GM23248 (cell line): ENCODE measurements around the gene MAGEB17. TPM values are rescaled to one million over a fixed set of nuclear protein-coding genes. Genes with fewer than 3 reads are reported as not detected.

Experiments
- DNase-seq: peaks from one replicate; pipeline ENCODE4 v3.0.0-alpha.2; 2015
- H2AFZ ChIP-seq: fragments of 200-600 bp; sonication (generic); 2 replicates; pipeline ENCODE4 v1.6.1; 2016; ENCODE audit warnings: antibody characterized with exemption
- H3F3A ChIP-seq: fragments of 200-600 bp; sonication (generic); 2 replicates; pipeline ENCODE4 v1.6.1; 2016; ENCODE audit warnings: mild to moderate bottlenecking, antibody characterized with exemption, mixed run types; ENCODE audit not compliant: insufficient read depth
- H3K27ac ChIP-seq: fragments of 200-600 bp; sonication (generic); 2 replicates; pipeline ENCODE4 v1.5.1; 2016; ENCODE audit warnings: mild to moderate bottlenecking
- H3K27me3 ChIP-seq: fragments of 200-600 bp; sonication (generic); replicated peaks from 2 replicates; pipeline ENCODE4 v1.6.1; 2016; ENCODE audit warnings: mild to moderate bottlenecking; ENCODE audit not compliant: insufficient read depth
- H3K36me3 ChIP-seq: fragments of 200-600 bp; sonication (generic); 2 replicates; pipeline ENCODE4 v1.6.1; 2016; ENCODE audit warnings: low read depth, mild to moderate bottlenecking
- H3K4me1 ChIP-seq: fragments of 200-600 bp; sonication (generic); 2 replicates; pipeline ENCODE4 v1.6.1; 2016; ENCODE audit warnings: mild to moderate bottlenecking; ENCODE audit not compliant: insufficient read depth
- H3K4me2 ChIP-seq: fragments of 200-600 bp; sonication (generic); one replicate; pipeline ENCODE4 v1.6.1; 2016; ENCODE audit warnings: mild to moderate bottlenecking; ENCODE audit not compliant: unreplicated experiment
- H3K4me3 ChIP-seq: fragments of 200-600 bp; sonication (generic); 2 replicates; pipeline ENCODE4 v1.5.1; 2016; ENCODE audit warnings: mild to moderate bottlenecking
- H3K79me2 ChIP-seq: fragments of 200-600 bp; sonication (generic); 2 replicates; pipeline ENCODE4 v1.6.1; 2016; ENCODE audit warnings: mild to moderate bottlenecking; ENCODE audit not compliant: insufficient read depth
- H3K9ac ChIP-seq: fragments of 200-600 bp; sonication (generic); 2 replicates; pipeline ENCODE4 v1.6.1; 2016; ENCODE audit warnings: mild to moderate bottlenecking
- H3K9me2 ChIP-seq: fragments of 200-600 bp; sonication (generic); 2 replicates; pipeline ENCODE4 v1.6.1; 2016; ENCODE audit warnings: mixed run types, mild to moderate bottlenecking, moderate library complexity; ENCODE audit not compliant: insufficient read depth
- H3K9me3 ChIP-seq: fragments of 200-600 bp; sonication (generic); one replicate; pipeline ENCODE4 v1.6.1; 2017; ENCODE audit warnings: low read depth
- H4K20me1 ChIP-seq: fragments of 200-600 bp; sonication (generic); 2 replicates; pipeline ENCODE4 v1.6.0; 2016; ENCODE audit not compliant: insufficient read depth
- EZH2 ChIP-seq: fragments of 200-600 bp; sonication (generic); IDR thresholded peaks from 2 replicates; pipeline ENCODE4 v1.6.1; 2018; ENCODE audit warnings: antibody characterized with exemption, mild to moderate bottlenecking; ENCODE audit not compliant: insufficient read depth, poor library complexity, severe bottlenecking
- EZH2phosphoT487 ChIP-seq: fragments of 200-600 bp; sonication (generic); IDR thresholded peaks from 2 replicates; pipeline ENCODE4 v1.6.1; 2018; ENCODE audit warnings: antibody characterized with exemption, moderate library complexity, mild to moderate bottlenecking, low read depth; ENCODE audit not compliant: insufficient read depth
- WGBS, 2 experiments: methylation state at CpG; one replicate each; pipeline ENCODE4 v1.1.6; 2015 to 2017; ENCODE audit warnings: low lambda C conversion rate in 2 of 2, low coverage in 1 of 2; ENCODE audit errors: missing lambda C conversion rate in 2 of 2; 5-methylcytosine and 5-hydroxymethylcytosine counted together
- in situ Hi-C: fragments of 300-500 bp; cut with MboI; formaldehyde crosslinking; loops from 2 replicates; pipeline ENCODE4 v1.15.0; 2020
- polyA plus RNA-seq: library from polyadenylated mRNA; unstranded; fragments of >200 nt; fragmentation: Nextera tagmentation; extraction: Ambion mirVana; gene quantifications from 2 replicates; pipeline ENCODE4 v1.2.1, GENCODE V29; 2016
- total RNA-seq: library from RNA; depleted of rRNA; stranded (reverse); fragments of >200 nt; shearing (Covaris generic); gene quantifications from 2 replicates; pipeline ENCODE4 v1.2.3, GENCODE V29; 2014

Gene MAGEB17
- total and polyA plus RNA-seq, 2 experiments from 2014 or later, result not detected

DNA sequence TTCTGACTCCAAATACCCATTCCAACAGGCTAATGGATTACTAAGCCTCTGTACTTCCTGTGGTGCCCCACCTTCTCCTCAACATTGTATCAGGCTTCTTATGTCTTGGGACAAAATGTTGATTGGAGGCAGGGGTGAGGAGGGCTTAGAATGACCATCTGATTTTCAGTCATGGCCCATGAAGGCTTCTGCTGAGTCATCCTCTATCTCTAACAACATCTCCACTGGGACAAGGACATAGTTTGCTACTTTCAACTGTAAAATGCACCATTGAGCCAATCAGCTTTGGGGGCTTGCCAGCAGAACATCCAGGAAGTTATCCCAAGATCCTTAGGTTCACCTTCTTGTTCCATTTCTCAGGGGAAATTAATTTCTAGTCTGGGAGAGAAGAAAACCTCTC lies 29.5 kb downstream of the MAGEB17 start:
- in situ Hi-C loops, result no loop called here
- Histone ChIP-seq H3K79me2 (no peaks in the 10 kb centered on the region), H4K20me1 (no peaks in the 10 kb centered on the region), H3K27ac (no peak overlapping the region), H3K4me2 (no peak overlapping the region), H3K9me2 (no peaks in the 10 kb centered on the region), H3K9ac (no peak overlapping the region), H3K4me3 (no peak overlapping the region), H3K9me3 (no peaks in the 10 kb centered on the region), H3K4me1 (no peaks in the 10 kb centered on the region), H3K36me3 (no peaks in the 10 kb centered on the region), H2AFZ (no peak overlapping the region), H3K27me3 (no peaks in the 10 kb centered on the region), H3F3A (no peaks in the 10 kb centered on the region)
- no peak for TF ChIP-seq EZH2
- TF ChIP-seq EZH2phosphoT487, result no peak
- DNase-seq, result no peak

DNA sequence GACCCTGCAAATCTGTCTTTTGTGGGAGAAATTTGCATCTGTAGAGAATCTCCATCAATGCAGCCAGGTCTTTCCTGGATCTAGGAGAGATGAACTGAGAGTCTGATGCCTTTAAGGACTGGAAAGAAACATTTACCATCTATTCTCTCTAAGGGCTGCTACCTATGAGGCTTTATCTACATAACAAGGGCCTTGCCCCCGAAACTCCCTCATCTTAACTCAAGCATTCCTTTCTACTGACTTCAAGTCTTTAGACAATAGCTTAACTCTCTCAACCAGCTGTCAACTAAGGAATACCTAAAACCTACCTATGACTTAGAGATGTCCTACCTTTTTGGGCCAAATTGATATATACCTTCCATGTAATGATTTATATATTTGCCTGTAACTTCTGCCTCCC lies 32.1 kb downstream of the MAGEB17 start:
- Histone ChIP-seq H2AFZ (no peak overlapping the region), H3K79me2 (no peaks in the 10 kb centered on the region), H3K27ac (no peak overlapping the region), H3K4me3 (no peak overlapping the region), H3K4me2 (no peak overlapping the region), H3K9me2 (no peaks in the 10 kb centered on the region), H4K20me1 (no peaks in the 10 kb centered on the region), H3K27me3 (no peaks in the 10 kb centered on the region), H3K4me1 (no peaks in the 10 kb centered on the region), H3K9ac (no peak overlapping the region), H3K9me3 (no peaks in the 10 kb centered on the region), H3K36me3 (no peaks in the 10 kb centered on the region), H3F3A (no peaks in the 10 kb centered on the region)
- TF ChIP-seq EZH2, result no peak
- no peak for TF ChIP-seq EZH2phosphoT487
- in situ Hi-C loops, result no loop called here
- DNase-seq, result no peak
- WGBS, 2 experiments, result 43 to 50% methylated on average over 1 of the region's 1 CpG

DNA sequence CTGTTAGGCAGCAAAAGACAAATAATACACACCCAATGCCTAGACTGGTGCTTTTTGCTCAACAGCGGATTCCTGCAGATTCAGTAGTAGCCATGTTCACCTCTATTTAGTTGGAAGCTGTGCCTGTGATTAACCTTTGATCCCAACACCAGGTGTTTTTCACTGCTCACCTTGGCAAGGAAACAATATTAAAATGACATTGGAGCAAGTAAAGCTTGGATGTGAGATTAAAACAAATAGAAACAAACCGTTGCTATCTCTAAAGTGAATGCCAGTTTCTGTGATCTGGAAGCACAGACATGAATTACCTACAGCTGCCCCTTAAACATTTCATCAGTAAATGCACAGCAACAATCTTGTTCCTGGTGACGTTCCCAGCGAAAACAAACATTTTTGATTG lies 35.7 kb downstream of the MAGEB17 start:
- Histone ChIP-seq H2AFZ (no peak overlapping the region), H3K36me3 (no peaks in the 10 kb centered on the region), H3K9me2 (no peaks in the 10 kb centered on the region), H3K27ac (no peak overlapping the region), H3F3A (peaks cover 4% of the 10 kb centered on the region; the same call in 1 of the 2 replicates), H3K4me1 (no peaks in the 10 kb centered on the region), H3K79me2 (no peaks in the 10 kb centered on the region), H3K9me3 (no peaks in the 10 kb centered on the region), H3K27me3 (no peaks in the 10 kb centered on the region), H4K20me1 (no peaks in the 10 kb centered on the region), H3K4me3 (no peak overlapping the region), H3K9ac (no peak overlapping the region), H3K4me2 (no peak overlapping the region)
- WGBS, 2 experiments, result 85 to 87% methylated on average over 4 of the region's 4 CpGs
- DNase-seq, result no peak
- TF ChIP-seq EZH2phosphoT487 (no peak), EZH2 (no peak)
- in situ Hi-C loops, result no loop called here

DNA sequence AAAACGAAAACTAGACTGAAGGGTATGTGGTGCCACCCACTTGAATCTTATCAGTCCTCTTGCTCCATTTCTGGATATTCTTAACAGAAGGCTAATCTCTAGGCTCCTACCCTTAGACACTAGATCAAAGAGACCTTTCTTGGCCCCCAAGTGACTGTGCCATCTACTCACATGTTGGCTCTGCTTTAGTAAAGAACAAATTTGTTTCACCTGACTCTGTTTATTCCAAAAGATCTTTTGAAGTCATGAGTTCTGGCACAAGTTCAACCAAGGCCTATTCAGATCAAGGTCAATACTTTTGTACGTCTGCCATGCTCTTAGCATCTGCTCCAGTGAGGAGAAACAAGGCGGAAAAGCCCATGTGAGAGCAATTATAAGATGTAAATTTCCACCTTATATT lies 37.3 kb downstream of the MAGEB17 start:
- Histone ChIP-seq H3K79me2 (no peaks in the 10 kb centered on the region), H3K9me3 (no peaks in the 10 kb centered on the region), H3K4me1 (no peaks in the 10 kb centered on the region), H3K4me2 (no peak overlapping the region), H3K9ac (no peak overlapping the region), H3K27ac (no peak overlapping the region), H4K20me1 (no peaks in the 10 kb centered on the region), H2AFZ (no peak overlapping the region), H3F3A (peaks cover 4% of the 10 kb centered on the region; the same call in 1 of the 2 replicates), H3K9me2 (no peaks in the 10 kb centered on the region), H3K4me3 (no peak overlapping the region), H3K36me3 (no peaks in the 10 kb centered on the region), H3K27me3 (no peaks in the 10 kb centered on the region)
- in situ Hi-C loops, result no loop called here
- no peak for DNase-seq
- TF ChIP-seq EZH2 (no peak), EZH2phosphoT487 (no peak)
- 92 to 93% methylated on average over 3 of the region's 3 CpGs for WGBS, 2 experiments

DNA sequence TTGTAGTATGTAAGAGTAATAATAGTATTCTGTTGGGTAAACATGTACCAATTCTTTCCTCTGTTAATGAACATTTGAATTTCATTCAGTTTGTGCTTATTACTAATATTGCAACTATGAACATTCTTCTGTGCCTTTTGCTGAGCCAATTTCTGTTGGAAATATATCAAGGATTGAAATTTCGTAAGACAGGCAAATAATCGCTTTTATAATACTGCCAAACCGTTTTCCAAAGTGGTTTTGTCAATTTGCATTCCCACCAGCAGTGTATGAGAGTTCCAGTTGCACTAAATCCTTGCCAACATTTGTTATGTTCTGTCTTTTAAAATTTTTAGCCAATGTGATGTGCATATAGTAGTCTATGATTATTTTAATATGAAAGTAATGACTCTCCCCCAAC lies 38.6 kb downstream of the MAGEB17 start:
- WGBS, 2 experiments, result 9 to 17% methylated on average over 3 of the region's 3 CpGs

More for the DNA sequence above, 38.6 kb downstream of the MAGEB17 start:
- H3K9ac ChIP-seq, result no peak overlapping the region
- no peak overlapping the region for H3K4me2 ChIP-seq
- no peaks in the 10 kb centered on the region for H3K4me1 ChIP-seq
- no peaks in the 10 kb centered on the region for H3K9me2 ChIP-seq
- peaks cover 4% of the 10 kb centered on the region; the same call in 1 of the 2 replicates for H3F3A ChIP-seq
- H2AFZ ChIP-seq, result no peak overlapping the region
- H3K27ac ChIP-seq, result no peak overlapping the region
- DNase-seq, result peak; percentile 26
- in situ Hi-C loops, result no loop called here
- no peak overlapping the region for H3K4me3 ChIP-seq
- H3K27me3 ChIP-seq, result no peaks in the 10 kb centered on the region
- no peaks in the 10 kb centered on the region for H3K36me3 ChIP-seq
- H4K20me1 ChIP-seq, result no peaks in the 10 kb centered on the region
- H3K9me3 ChIP-seq, result no peaks in the 10 kb centered on the region
- no peaks in the 10 kb centered on the region for H3K79me2 ChIP-seq
- TF ChIP-seq EZH2phosphoT487 (no peak), EZH2 (no peak)
